GM21786 (cell line): Measurements from ENCODE around the gene SNPH.

Experiments used
- ATAC-seq: cut with Tn5 transposase; IDR thresholded peaks from one replicate; pipeline ENCODE4 v1.9.1; 2021; ENCODE audit not compliant: unreplicated experiment

SNPH gene

GRCh38 chr20:1264727-1265126, 1.4 kb upstream of the SNPH start:
- ATAC-seq, result no peak

GRCh38 chr20:1265226-1265915, 723 bp upstream of the SNPH start:
- ATAC-seq, result no peak

DNA sequence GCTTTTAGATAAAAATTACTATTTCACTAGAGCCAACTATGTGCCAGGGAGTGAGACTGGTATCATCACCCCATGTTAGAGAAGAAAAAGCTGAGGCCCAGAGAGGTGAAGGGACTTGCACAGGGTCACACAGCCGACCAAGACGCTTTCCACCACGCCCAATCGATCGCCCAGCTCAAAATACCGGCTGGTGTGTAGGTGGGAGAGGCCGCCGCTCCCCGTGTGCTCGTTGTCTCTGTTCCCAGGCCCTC, 253 bp upstream of the SNPH start:
- no peak for ATAC-seq

DNA sequence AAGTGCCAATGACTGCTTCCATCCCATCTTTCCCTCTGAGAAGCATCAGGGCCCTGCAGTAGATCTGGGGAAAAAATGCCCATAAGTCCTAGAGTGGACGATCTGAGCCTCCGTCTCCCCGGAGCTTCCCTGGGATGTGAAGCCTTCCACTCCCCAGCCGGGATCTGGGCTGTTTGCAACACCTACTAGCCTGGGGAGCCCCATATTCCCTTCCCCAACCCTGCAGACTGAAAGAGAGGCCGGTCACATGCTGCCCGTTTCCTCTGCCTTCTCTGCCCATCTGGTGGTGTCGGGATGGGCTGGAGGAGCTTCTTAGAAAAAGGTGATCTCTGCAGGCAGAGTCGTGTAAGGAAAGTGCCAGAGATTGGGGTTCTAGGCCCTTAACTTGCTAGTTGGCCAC, 1.1 kb downstream of the SNPH start:
- no peak for ATAC-seq

DNA sequence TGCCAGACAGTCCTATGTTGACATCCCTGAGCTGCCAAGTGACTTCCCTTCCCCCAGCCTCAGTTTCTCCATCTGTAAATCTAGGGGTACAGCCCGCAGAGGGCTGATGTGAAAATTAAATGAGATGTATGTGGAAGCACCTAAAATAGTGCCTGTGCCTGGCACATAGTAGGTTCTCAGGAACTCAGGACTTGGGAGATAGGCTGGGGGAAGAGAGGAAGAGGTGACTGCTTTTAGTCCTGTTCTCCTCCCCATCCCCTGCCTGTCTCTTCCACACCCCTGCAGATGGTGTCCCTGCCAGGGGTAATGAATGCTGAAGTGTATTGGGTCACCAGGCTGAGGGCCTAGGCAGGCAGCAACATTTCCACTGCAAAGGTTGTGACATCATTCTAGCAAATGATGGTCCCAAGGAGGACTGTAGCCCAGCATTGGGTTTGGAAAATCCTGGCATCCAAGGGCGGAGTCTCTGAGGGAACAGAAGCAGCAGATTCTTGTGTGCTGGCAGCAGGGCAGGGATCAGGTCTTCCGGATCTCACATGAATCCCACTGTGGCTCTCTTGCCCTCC, 1.8 kb downstream of the SNPH start:
- ATAC-seq, result no peak

DNA sequence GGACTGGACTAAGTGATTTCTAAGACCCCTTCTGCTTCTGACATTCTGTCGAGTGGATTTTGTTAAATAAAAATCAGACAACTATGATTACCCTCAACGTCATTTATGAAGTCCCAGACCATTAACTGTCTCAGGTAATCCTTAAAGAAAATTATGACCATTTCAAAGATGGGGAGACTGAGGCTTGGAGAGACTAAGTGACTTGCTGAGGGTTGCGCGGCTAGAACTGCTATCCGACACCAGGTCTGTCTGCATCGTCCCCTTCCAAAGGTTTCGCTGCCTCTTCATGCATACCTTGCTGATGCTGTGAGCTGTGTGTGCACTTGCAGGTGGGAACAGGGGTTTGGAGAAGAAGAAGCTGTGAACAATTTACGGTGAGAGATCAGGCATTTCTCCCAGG, 3.1 kb downstream of the SNPH start:
- ATAC-seq, result no peak

- ATAC-seq, result no peak
Measured at GRCh38 chr20:1269850-1270249, 3.8 kb downstream of the SNPH start.

DNA sequence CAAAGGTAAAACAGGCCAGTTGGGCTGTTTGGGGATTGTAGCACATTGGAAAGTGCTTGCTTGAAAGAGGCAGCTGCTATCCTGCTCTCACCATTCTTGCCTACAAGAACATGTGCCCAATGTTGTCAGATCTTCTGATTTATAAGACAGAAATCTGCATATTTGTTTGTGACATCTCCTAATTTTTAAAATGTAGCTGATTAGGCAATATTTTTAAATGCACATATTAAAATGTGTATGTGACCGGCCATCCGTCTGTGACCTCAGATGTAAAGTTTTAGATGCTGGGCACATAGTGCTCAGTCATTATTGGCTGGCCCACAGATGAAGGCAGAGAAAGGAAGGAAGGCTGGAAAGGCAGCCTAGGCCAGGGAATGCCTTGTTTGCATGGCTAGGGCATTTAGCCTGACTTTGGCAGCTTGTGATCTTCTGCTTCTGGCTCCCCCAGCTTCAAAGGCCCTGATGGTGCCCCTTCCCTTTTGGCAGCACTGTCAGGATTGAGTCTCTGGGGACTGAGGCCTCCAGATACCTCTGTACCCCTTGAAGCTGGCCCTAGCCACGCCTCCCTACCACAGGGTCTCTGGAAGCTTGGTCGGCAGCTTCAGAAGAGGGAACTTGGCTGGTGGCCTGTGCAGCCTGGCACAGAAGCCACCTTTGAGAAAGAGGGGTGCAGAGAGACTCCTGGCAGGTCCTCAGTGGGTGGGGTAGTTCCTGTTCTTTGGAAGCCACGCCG, 6.4 kb downstream of the SNPH start:
- ATAC-seq, result no peak

DNA sequence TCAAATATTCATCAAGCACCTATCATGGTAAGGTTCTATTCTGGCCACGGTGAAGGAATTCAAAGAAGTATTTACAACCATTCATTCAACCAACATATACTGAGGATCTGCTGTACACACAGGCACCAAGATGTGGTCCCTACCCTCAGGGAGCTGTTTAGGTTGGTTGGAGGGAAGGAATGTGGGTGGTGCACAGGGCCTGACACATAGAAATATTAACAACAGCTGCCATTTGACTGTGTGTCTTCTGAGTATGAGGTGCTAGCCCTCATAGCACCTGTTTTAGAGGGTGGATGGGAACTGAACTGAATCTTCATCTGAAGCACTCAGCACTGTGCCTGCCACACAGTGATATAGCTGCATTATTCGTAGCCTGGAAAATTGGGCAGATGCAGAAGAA, 7.3 kb downstream of the SNPH start:
- ATAC-seq, result no peak

DNA sequence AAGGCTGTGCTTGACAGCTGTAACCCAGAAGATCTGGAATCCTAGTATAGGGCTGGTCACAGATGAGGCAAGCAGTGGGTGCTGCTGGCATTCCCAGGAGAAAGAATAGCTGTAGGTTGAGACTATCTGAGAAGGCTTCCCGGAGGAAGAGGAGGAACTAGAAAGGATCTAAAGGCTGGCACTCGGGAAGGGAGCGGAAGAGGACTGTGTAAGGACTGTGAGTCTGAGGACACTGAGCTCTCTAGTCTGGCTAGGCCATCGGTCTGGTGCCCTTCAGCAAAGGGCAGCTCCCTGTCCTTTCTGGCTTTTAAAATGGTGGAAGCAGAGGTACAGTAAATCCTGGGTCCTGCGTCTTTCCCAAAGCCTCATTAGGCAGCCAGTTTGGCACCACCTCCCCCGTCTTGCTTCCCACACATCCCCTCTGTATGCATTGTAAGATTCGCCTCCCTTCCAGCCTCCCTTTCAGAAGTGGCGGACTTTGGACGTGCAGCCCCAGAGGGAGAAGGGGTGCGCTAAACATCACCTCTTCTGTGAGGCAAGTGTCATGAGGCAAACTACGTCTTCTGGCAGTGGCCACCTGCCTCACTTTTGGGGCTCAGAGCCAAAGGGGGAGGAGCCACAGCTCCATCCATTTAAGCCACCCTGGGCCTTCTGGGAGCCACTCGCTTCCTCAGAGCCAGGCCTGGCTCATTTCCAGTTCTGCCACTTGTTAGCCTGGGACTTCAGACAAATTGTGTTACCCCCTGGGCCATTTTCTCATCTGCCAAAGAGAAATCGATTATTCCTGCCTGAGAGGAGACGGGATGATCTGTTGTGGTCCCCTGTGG, 8.6 kb downstream of the SNPH start:
- no peak for ATAC-seq

DNA sequence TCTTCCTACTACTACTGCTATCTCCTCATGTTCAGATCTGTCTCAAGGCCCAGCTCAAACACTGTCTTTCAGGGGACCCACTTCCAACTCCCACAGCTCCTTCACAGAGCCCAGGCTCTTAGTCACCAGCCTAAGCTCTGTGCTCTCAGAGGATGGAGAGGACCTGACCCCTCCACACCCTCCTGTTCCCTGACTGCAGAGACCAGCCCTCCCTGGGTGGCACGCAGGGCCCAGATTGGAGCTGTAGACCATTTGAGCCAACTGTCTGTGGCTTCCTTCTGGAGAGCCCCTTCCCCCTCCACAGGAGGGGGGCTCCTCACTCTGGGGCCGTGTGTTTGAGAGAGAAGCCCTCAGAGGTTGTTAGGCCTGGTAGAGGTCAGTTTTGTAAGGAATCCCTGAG, 9.8 kb downstream of the SNPH start:
- no peak for ATAC-seq

DNA sequence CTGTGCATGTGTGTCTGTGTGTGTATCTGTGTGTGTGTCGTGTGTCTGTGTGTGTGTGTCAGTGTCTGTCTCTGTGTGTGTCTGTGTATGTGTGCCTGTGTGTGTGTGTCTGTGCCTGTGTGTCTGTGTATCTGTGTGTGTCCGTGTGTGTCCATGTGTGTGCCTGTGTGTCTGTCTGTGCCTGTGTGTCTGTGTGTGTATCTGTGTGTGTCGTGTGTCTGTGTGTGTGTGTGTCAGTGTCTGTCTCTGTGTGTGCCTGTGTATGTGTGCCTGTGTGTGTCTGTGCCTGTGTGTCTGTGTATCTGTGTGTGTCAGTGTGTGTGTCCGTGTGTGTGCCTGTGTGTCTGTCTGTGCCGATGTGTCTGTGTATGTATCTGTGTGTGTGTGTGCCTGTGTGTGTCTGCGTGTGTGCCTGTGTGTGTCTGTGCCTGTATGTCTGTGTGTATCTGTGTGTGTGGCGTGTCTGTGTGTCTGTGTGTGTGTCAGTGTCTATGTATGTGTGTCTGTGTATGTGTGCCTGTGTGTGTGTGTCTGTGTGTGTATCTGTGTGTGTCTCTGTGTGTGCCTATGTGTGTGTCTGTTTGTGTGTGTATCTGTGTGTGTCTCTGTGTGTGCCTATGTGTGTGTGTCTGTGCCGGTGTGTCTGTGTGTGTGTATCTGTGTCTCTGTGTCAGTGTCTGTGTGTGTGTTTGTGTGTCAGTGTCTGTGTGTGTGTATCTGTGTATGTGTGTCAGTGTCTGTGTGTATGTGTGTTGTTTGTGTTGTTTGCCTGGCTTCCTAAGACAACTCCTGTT, 11.6 kb downstream of the SNPH start:
- no peak for ATAC-seq

GRCh38 chr20:1278993-1279392, 12.9 kb downstream of the SNPH start:
- ATAC-seq, result no peak

DNA sequence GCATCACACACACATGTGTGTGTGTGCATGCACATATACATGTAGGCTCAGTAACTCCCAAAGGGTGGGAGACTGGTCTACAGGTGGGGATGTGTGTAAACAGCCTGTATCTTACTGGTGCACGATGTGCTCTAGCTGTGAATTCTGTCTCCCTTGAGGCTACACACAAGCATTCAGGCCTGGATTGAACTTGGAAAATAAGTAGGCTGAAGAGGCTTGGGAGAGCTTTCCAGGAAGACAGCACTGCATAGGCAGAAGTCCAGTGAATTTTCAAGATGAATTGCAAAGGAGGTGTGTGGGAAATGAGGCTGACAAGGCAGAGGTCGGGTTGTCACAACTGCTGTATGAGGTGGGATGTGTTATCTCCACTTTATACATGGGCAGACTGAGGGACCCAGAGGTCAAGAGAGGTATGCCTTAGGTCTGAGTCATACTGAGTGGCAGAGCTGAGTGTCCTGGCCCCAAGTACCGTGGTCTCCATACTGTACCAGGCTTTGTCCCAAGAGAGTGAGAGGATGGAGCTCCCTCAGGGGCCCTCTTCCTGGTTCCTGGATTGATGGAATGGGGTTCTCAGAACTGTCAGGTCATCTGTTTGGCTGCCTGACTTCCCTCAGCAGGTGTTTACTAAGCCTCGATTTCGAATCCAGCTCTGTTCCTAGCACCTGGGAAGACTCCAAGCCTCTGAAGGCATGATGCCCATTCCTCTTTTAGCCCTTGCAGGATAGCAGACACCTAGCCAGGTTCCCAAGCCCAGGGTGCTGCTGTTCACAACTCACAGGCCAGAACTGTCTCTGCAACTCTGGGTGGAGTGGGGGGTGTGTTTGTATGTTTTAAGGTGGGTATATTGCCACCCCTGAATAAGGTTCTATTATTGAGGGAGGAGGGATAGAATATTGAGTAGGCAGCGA, 14.4 kb downstream of the SNPH start:
- no peak for ATAC-seq

DNA sequence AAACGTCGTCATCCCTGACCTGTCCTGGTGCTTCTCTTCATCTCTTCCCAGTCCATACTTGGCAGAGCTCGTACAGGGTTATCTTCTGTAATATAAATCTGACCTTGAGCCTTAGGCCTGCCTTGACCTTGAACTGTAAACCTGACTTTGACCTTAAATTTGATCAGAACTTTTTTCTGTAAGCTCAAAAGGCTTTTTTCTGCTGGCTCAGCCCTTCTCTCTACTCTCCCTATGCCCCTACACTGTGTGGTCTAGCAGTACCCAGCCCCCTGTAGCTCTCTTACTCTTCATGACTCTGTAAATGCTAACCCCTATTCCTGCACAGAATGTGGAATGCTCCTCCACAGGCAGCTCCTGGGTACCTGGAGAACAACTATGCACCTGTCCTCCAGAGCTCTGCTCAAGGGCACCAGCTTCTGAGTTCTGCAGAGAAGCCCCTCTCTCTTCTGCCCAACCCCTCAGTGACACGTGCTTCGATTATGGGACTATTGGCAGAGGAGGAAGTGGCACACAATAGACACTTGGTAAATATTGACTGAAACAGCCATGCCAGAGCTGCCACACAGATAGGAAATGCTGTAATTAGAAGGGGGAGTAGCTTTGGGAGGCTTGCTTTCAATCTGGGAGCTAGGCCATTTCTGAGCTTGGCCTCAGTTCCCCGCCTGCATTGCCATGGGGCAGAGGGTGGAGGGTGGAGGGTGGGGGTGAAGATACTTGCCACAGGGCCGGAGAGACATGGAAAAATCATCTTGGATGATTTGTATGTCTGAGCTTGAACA, 15.4 kb downstream of the SNPH start:
- no peak for ATAC-seq

GRCh38 chr20:1282966-1283365, 16.9 kb downstream of the SNPH start:
- ATAC-seq, result no peak

DNA sequence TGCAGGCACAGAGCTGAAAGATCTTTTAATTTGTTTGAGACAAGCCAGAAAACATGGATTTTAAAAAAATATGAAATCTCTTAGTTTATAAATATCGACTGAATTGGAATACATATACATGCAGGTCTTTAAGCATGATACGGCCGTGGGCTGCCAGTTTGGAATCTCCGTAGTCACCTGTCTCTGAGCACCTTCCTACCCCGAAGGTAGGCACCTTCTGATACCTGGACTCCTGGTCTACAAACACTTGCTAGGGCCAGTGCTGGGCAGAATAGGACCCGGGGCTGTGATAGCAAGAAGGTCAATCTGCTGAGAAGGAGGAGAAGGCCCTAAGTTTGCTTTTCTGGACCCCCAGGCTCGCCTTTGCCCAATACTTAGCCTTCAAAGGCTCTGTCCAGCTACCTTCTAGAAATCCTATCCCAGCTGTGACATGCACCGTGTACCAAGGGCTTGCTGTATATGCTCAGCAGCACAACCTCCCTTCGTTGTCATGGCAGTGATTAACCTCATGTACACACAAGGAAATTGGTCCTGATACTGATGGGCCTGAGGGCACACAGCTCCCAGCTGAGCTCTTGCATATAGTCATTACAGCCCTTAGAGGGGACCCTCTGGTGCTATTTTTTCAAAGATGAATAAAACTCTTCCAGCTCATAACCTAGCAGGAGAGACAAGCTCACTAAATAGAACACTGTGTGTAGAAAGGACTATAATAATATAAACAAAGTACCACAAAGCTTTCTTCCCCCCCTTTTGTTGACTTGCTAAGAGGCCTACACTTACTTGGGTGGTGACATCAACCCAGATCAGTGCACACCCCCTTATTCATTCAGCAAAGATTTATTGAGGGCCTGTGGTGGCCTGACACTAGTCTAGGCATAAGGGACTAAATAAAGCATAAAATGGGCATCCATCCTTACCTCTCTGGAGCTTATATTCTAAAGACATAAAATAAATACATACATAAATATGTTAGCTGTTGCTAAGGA, 17.7 kb downstream of the SNPH start:
- ATAC-seq, result no peak
